Neural cell (in vitro differentiated cells): ENCODE data around the gene AP1S3. TPM values are rescaled to one million over a fixed set of nuclear protein-coding genes. Genes with fewer than 3 reads are reported as not detected.

Experiments
- H2AFZ ChIP-seq: fragments of 200-600, 300-800 bp; sonication (generic), shearing (Covaris generic); 2 replicates; pipeline ENCODE4 v1.6.0; 2014; ENCODE audit warnings: low read depth, mild to moderate bottlenecking, antibody characterized with exemption, low read length, moderate library complexity
- H3F3A ChIP-seq: fragments of 200-600 bp; shearing (Covaris generic); 2 replicates; pipeline ENCODE4 v1.6.1; 2016; ENCODE audit warnings: mild to moderate bottlenecking, moderate library complexity, mixed read lengths, antibody characterized with exemption, low read length; ENCODE audit not compliant: insufficient read depth, poor library complexity, severe bottlenecking
- H3K27ac ChIP-seq: fragments of 200-600, 300-800 bp; sonication (generic), shearing (Covaris generic); 2 replicates; pipeline ENCODE4 v1.5.1; 2014; ENCODE audit warnings: mild to moderate bottlenecking, low read length, moderate library complexity
- H3K27me3 ChIP-seq: fragments of 300-800, 200-600 bp; sonication (generic), shearing (Covaris generic); 2 replicates; pipeline ENCODE4 v1.6.0; 2014; ENCODE audit warnings: mild to moderate bottlenecking, low read depth, low read length, moderate library complexity; ENCODE audit not compliant: insufficient read depth
- H3K36me3 ChIP-seq: fragments of 300-800, 200-600 bp; sonication (generic), shearing (Covaris generic); 2 replicates; pipeline ENCODE4 v1.5.1; 2014; ENCODE audit warnings: mild to moderate bottlenecking, antibody characterized with exemption, low read length, moderate library complexity; ENCODE audit not compliant: insufficient read depth
- H3K4me2 ChIP-seq: fragments of 300-800, 200-600 bp; sonication (generic), shearing (Covaris generic); 2 replicates; pipeline ENCODE4 v1.6.0; 2014; ENCODE audit warnings: mild to moderate bottlenecking, low read length
- H3K4me3 ChIP-seq: fragments of 300-800, 200-600 bp; sonication (generic), shearing (Covaris generic); 2 replicates; pipeline ENCODE4 v1.5.1; 2014; ENCODE audit warnings: mild to moderate bottlenecking, low read length, moderate library complexity
- H3K79me2 ChIP-seq: fragments of 200-600 bp; shearing (Covaris generic); replicated peaks from 2 replicates; pipeline ENCODE4 v1.6.0; 2014; ENCODE audit warnings: mild to moderate bottlenecking, low read length, moderate library complexity; ENCODE audit not compliant: insufficient read depth
- H3K9ac ChIP-seq: fragments of 300-800, 200-600 bp; sonication (generic), shearing (Covaris generic); 2 replicates; pipeline ENCODE4 v1.6.1; 2016; ENCODE audit warnings: mild to moderate bottlenecking, low read length, mixed read lengths
- H3K9me2 ChIP-seq: fragments of 200-600 bp; shearing (Covaris generic); 2 replicates; pipeline ENCODE4 v1.6.1; 2016; ENCODE audit warnings: mild to moderate bottlenecking, low read length, mixed read lengths; ENCODE audit not compliant: insufficient read depth
- H3K9me3 ChIP-seq: fragments of 200-600, 300-800 bp; sonication (generic), shearing (Covaris generic); 2 replicates; pipeline ENCODE4 v1.6.1; 2016; ENCODE audit warnings: mild to moderate bottlenecking, mixed run types, low read length, moderate library complexity, mixed read lengths
- H4K20me1 ChIP-seq: fragments of 200-600 bp; shearing (Covaris generic); 2 replicates; pipeline ENCODE4 v1.6.1; 2016; ENCODE audit warnings: mild to moderate bottlenecking, mixed run types; ENCODE audit not compliant: insufficient read depth
- EP300 ChIP-seq: fragments of 450-650 bp; conservative IDR thresholded peaks from 2 replicates; pipeline ENCODE4 v1.6.1; 2014; ENCODE audit warnings: antibody characterized with exemption, mild to moderate bottlenecking, moderate library complexity; ENCODE audit not compliant: poor library complexity, severe bottlenecking
- EZH2 ChIP-seq: fragments of 200-600, 300-800 bp; shearing (Covaris generic), sonication (generic); IDR thresholded peaks from 2 replicates; pipeline ENCODE4 v1.6.1; 2014; ENCODE audit warnings: antibody characterized with exemption, low read length, borderline replicate concordance, mild to moderate bottlenecking; ENCODE audit not compliant: insufficient read depth, poor library complexity, severe bottlenecking
- MXI1 ChIP-seq: fragments of 450-650 bp; conservative IDR thresholded peaks from 2 replicates; pipeline ENCODE4 v1.6.1; 2014; ENCODE audit warnings: antibody characterized with exemption, mild to moderate bottlenecking; ENCODE audit not compliant: poor library complexity, severe bottlenecking
- POLR2AphosphoS5 ChIP-seq: IDR thresholded peaks from 2 replicates; pipeline ENCODE4 v1.6.1; 2012
- RAD21 ChIP-seq: fragments of 450-650 bp; conservative IDR thresholded peaks from 2 replicates; pipeline ENCODE4 v1.6.1; 2014; ENCODE audit warnings: antibody characterized with exemption, mild to moderate bottlenecking, moderate library complexity
- REST ChIP-seq: IDR thresholded peaks from 2 replicates; pipeline ENCODE4 v1.6.1; 2012; ENCODE audit warnings: borderline replicate concordance
- SMC3 ChIP-seq: fragments of 450-650 bp; conservative IDR thresholded peaks from 2 replicates; pipeline ENCODE4 v1.6.1; 2014; ENCODE audit warnings: antibody characterized with exemption, mild to moderate bottlenecking, moderate library complexity; ENCODE audit not compliant: poor library complexity
- TAF1 ChIP-seq: IDR thresholded peaks from 2 replicates; pipeline ENCODE4 v1.6.1; 2012; ENCODE audit warnings: low read depth
- polyA plus RNA-seq: library from polyadenylated mRNA; depleted of rRNA; stranded (reverse); fragments of >200 nt; gene quantifications from 2 replicates; pipeline ENCODE4 v1.2.3, GENCODE V29; 2014
- TF ChIP-seq, protein P1 (sequence below): fragments of 450-650 bp; IDR thresholded peaks from 2 replicates; pipeline ENCODE4 v1.5.1; 2014; ENCODE audit warnings: antibody characterized with exemption, mild to moderate bottlenecking, moderate library complexity; ENCODE audit not compliant: poor library complexity, severe bottlenecking

The AP1S3 gene
- polyA plus RNA-seq, 1 donor from 2014 or later = 2.7 TPM

- no peak overlapping the region for H3K27ac ChIP-seq
- no peaks in the 10 kb centered on the region for H3K79me2 ChIP-seq
- H4K20me1 ChIP-seq = no peaks in the 10 kb centered on the region
- no peaks in the 10 kb centered on the region for H3K36me3 ChIP-seq
- H2AFZ ChIP-seq = no peak overlapping the region
- no peaks in the 10 kb centered on the region for H3F3A ChIP-seq
- no peaks in the 10 kb centered on the region for H3K9me3 ChIP-seq
- H3K4me2 ChIP-seq = no peak overlapping the region
- TF ChIP-seq, protein P1, sequence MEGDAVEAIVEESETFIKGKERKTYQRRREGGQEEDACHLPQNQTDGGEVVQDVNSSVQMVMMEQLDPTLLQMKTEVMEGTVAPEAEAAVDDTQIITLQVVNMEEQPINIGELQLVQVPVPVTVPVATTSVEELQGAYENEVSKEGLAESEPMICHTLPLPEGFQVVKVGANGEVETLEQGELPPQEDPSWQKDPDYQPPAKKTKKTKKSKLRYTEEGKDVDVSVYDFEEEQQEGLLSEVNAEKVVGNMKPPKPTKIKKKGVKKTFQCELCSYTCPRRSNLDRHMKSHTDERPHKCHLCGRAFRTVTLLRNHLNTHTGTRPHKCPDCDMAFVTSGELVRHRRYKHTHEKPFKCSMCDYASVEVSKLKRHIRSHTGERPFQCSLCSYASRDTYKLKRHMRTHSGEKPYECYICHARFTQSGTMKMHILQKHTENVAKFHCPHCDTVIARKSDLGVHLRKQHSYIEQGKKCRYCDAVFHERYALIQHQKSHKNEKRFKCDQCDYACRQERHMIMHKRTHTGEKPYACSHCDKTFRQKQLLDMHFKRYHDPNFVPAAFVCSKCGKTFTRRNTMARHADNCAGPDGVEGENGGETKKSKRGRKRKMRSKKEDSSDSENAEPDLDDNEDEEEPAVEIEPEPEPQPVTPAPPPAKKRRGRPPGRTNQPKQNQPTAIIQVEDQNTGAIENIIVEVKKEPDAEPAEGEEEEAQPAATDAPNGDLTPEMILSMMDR = no peak
- TF ChIP-seq REST = no peak
- TF ChIP-seq SMC3 = no peak
- TF ChIP-seq EZH2 = no peak
- no peak for TF ChIP-seq POLR2AphosphoS5
- no peak for TF ChIP-seq TAF1
- no peak for TF ChIP-seq MXI1
- no peak for TF ChIP-seq EP300
- no peak for TF ChIP-seq RAD21
- H3K27me3 ChIP-seq = no peaks in the 10 kb centered on the region
- no peak overlapping the region for H3K4me3 ChIP-seq
- no peaks in the 10 kb centered on the region for H3K9me2 ChIP-seq
- H3K9ac ChIP-seq = no peak overlapping the region
Observed at GRCh38 chr2:223859070-223859469, 21.7 kb upstream of the AP1S3 start.

DNA sequence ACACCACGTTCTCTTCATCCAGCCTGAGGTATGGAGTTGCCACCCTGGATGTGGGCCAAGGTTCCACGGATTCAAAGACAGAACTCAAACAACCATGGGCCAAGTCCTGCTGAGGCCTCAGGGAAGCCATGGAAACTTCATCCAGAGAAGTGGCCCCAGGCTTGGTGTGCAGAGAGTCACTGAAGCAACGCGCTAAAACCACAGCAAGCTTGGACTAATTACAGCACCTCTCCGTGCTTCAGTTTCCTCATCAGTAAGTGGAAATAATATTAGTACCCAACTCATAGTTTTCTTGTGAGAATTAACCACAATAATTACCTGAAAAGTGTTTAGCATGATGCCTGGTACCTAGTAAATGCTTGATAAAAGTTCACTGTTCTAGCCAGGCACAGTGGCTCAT, 19.2 kb upstream of the AP1S3 start:
- no peak for TF ChIP-seq REST
- no peak for TF ChIP-seq EZH2
- TF ChIP-seq TAF1 = no peak
- TF ChIP-seq EP300 = no peak
- TF ChIP-seq, protein P1 = no peak
- no peak for TF ChIP-seq POLR2AphosphoS5
- no peak for TF ChIP-seq MXI1
- TF ChIP-seq RAD21 = no peak
- TF ChIP-seq SMC3 = no peak
- no peak overlapping the region for H3K27ac ChIP-seq
- H3F3A ChIP-seq = no peaks in the 10 kb centered on the region
- H3K9ac ChIP-seq = no peak overlapping the region
- H3K4me2 ChIP-seq = no peak overlapping the region
- H3K9me3 ChIP-seq = no peaks in the 10 kb centered on the region
- H3K27me3 ChIP-seq = no peaks in the 10 kb centered on the region
- H2AFZ ChIP-seq = no peak overlapping the region
- H3K9me2 ChIP-seq = no peaks in the 10 kb centered on the region
- H3K79me2 ChIP-seq = no peaks in the 10 kb centered on the region
- no peak overlapping the region for H3K4me3 ChIP-seq
- no peaks in the 10 kb centered on the region for H4K20me1 ChIP-seq
- no peaks in the 10 kb centered on the region for H3K36me3 ChIP-seq
